Measurements from ENCODE around the gene MYO9B.
"Not testable (repeated sequence)": the region's sequence is repeated elsewhere in the genome, so short reads cannot be mapped to it uniquely, and the experiment has no call there.

MYO9B gene

GRCh38 chr19:17148130-17148529 is 72.6 kb downstream of the MYO9B start:
- DNase-seq (ENCODE audit: low spot score), result no peak

GRCh38 chr19:17149393-17150135 is 74.0 kb downstream of the MYO9B start:
- no peak for DNase-seq (ENCODE audit: low spot score)

GRCh38 chr19:17153996-17154395 is 78.4 kb downstream of the MYO9B start:
- DNase-seq (ENCODE audit: low spot score), result no peak

DNA sequence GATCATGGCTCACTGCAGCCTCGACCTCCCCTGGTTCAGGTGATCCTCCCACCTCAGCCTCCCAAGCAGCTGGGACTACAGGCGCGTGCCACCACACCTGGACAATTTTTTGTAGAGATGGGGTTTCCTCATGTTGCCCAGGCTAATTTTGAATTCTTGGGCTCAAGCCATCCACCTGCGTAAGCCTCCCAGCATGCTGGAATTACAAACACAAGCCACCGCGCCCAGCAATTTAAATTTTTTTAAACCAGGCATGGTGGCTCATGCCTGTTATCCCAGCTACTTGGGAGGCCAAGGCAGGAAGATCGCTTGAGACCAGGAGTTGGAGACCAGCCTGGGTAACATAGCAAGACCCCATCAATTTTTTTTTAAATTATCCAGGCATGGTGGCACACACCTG is 79.7 kb downstream of the MYO9B start:
- no peak for DNase-seq (ENCODE audit: low spot score)

DNA sequence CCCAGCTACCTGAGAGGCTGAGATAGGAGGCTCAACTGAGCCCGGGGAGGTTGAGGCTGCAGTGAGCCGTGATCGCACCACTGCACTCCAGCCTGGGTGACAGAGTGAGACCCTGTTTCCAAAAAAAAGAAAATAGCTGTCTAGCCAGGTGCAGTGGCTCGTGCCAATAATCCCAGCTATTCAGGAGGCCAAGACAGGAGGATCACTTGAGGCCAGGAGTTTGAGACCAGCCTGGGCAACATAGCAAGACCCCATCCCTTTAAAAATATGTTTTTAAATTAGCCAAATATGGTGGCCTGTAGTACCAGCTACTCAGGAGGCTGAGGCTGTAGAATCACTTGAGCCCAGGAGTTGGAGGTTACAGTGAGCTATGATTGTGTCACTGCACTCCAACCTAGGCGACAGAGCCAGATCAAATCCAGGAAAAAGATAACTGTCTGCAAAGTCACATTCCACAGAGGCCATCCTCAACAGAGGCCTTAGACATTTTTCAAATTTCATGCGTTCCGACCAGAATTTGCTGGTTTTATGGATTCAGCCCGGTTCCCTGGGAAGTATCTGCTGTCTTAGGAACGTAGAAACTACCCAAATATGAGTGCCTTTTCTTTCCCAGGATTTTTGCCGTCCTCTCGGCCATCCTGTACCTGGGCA is 80.8 kb downstream of the MYO9B start:
- no peak for DNase-seq (ENCODE audit: low spot score)

GRCh38 chr19:17156947-17157302 is 81.3 kb downstream of the MYO9B start:
- DNase-seq (ENCODE audit: low spot score), result peak; percentile 56

DNA sequence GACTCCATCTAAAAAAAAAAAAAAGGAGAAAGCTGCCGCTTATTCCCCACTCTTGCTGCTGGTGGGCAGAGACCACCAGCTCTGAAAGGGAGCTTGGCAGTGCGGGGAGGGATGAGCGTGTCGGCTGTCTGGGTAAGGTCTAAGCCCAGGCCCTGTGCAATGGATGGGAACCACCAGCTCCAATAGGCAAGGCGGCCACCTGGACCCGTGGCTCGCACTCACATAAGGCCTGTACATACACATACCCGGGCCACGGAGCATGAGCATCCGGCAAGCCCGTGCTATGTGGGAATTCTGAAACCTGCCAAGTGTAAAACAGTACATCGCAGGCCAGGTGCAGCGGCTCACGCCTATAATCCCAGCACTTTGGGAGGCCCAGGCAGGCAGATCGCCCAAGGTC is 83.0 kb downstream of the MYO9B start:
- no peak for DNase-seq (ENCODE audit: low spot score)

GRCh38 chr19:17159466-17160393 is 84.2 kb downstream of the MYO9B start:
- DNase-seq (ENCODE audit: low spot score), result no peak

DNA sequence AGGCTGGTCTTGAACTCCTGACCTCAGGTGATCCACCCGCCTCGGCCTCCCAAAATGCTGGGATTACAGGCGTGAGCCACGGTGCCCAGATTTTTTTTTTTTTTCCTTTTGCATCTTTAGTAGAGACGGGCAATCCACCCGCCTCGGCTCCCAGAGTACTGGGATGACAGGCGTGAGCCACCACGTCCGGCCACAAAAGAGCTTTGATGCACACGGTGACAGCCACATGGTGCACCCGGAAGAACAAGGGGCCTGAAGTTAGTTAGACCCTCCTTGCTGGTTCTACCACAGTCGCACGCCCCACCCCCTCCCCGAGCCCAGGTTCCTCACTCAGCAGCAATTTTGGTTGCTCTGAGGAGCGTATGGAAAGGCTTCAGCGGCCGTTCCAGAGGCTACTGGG is 85.3 kb downstream of the MYO9B start:
- no peak for DNase-seq (ENCODE audit: low spot score)

DNA sequence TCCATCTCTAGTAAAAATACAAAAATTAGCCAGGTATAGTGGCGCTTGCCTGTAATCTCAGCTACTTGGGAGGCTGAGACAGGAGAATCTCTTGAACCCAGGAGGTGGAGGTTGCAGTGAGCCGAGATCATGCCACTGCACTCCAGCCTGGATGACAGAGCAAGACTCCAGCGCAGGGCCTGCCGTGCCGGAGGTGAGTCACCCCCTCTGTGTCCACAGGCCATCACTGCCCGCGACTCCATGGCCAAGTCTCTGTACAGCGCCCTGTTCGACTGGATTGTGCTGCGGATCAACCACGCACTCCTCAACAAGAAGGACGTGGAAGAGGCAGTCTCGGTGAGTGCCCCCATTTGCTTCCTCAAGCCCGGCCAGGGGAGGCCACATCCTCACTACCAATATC is 86.6 kb downstream of the MYO9B start:
- not testable (repeated sequence) for DNase-seq (ENCODE audit: low spot score)

DNA sequence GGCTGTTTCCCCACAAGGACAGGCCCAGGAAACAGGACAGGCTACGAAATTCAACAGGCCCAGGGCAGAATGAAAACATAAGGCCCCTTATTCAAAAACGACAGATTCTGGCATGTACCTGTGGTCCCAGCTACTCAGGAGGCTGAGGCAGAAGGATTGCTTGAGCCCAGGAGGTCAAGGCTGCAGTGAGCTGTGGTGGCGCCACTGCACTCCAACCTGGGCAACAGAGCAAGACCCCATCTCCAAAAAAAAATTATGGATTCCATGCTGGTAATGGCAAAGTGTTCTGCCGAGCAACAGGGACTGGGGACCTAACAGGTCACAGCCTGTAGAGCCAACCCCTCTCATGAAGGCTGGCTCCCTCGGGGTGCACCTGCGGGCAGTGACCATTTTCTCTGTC is 87.0 kb downstream of the MYO9B start:
- DNase-seq (ENCODE audit: low spot score), result no peak

DNA sequence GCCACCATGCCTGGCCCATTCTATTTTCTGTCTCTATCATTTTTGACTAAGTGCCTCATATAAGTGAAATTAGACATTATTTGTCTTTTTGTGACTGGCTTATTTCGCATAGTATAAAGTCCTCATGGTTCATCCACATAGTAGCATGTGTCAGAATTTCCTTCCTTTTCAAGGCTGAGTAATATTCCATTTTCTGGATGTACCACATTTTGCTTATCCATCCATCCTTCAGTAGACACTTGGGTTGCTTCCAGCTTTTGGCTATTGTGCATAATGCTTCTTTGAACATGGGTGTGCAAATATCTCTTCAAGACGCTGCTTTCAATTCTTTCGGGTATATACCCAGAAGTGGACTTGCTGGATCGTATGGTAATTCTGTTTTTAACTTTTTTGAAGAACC is 88.1 kb downstream of the MYO9B start:
- DNase-seq (ENCODE audit: low spot score), result no peak

DNA sequence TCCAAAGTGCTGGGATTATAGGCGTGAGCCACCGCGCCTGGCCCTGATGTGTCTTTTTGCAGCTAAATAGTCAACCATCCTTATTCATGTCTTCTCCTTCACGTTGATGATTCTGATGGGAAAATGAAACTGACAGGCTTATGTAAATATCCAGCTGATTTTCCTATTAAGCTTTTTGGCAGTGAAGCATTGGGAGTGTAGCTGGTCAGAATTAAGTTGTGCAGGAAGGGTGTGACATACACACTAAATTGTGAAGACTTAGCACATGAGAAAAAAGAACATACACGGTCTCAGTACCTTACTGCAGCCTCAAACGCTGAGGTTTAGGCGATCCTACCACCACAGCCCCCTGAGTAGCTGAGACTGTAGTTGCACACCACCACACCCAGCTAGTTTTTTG is 89.1 kb downstream of the MYO9B start:
- DNase-seq (ENCODE audit: low spot score), result no peak

- no peak for DNase-seq (ENCODE audit: low spot score)
Observed at GRCh38 chr19:17165715-17166114, 90.1 kb downstream of the MYO9B start.

- DNase-seq (ENCODE audit: low spot score), result no peak
Observed at GRCh38 chr19:17170538-17171297, 95.1 kb downstream of the MYO9B start.

DNA sequence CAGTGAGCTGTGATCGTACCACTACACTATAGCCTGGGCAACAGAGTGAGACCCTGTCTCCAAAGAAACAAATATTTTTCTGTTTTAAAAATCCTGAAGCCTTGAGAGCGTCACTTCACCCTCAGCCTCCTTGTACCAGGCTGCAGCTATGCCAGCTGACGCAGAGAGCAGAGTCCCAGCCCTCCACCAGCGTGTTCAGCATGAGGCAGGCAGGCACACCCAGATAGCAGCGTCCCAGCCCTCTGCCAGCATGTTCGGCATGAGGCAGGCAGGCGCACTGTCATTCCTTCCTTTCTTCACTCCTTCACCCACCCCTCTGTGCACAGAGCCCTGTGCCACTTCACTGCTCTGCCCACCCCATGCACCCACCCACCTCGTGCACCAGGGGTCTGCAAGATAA is 96.3 kb downstream of the MYO9B start:
- no peak for DNase-seq (ENCODE audit: low spot score)

DNA sequence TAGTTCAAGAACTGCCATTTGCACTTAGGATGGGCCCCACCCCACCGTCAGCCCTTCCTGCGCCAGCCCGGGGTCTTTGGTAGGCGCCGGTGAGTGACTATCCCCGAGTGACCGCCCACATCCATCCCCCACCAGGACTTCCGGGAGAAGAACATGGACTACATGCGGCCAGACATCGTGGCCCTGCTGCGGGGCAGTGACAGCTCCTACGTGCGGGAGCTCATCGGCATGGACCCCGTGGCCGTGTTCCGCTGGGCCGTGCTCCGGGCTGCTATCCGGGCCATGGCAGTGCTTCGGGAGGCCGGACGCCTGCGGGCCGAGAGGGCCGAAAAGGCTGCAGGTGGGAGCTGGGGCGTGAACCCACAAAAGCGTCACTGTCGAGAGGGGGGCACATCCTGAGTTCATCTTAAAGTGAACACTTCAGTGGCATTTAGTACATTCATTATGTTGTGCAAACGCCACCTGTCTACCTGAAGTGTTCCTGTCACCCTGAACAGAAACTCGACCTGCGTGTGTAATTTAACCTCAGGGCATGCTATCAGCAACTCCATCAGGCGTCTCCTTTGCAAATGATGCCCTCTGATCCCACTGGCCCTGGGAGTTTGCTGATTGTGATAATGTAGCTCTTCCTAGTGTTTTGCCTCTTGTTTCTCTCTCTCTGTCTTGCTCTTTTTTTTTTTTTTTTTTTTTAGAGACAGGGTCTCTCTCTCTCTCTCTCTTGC is 97.2 kb downstream of the MYO9B start:
- DNase-seq (ENCODE audit: low spot score), result no peak

DNA sequence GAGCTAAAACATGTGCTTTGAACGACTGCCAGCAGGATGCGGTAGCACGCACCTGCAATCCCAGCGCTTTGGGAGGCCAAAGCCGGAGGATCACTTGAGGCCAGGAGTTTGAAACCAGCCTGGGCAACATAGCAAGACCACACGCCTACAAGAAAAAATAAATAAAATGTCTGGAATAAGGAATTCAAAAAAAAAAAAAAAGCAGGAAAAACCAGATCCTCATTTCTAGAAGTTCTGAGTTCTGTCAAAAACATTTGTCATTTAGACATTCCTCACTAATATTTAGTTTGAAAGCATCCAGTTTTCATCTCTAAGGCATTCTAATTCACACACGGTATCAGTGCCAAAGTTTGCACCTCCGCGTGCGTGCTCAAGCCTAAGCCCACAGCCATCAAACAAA is 102.7 kb downstream of the MYO9B start:
- DNase-seq (ENCODE audit: low spot score), result no peak

DNA sequence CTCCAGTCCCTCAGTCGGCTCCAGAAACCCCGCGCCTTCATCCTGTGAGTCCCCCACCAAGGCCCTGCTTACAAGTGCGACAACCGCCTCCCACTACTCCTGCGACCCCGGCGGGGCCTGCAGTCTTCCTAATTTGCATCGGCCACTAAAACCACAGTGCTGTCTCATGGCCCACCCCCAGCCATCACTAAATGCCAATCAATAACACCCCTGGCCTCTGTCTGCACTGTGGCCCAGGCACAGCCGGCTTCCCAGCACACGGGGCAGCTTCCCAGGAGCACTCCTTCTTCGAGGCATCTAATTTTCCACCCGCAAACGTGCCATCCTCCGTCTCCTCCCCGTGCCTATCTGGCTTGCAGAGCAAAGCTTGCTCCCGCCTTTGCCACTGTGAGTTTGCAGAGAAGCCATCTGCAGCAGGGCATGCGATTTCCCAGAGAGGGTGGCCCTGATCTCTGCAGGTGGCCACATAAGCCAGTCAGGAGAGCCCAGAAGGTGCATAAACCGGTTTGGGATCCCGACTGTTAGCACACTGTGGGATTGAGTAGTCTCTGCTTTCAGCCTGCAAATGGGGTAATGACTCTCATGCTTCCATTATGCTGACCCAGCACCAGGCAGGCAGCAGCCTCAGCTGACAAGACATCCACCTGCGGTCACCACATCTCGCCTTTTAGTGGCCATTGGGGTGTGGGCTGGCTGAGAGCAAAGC is 105.6 kb downstream of the MYO9B start:
- DNase-seq (ENCODE audit: low spot score), result no peak

- DNase-seq (ENCODE audit: low spot score), result no peak
Observed at GRCh38 chr19:17183271-17183761, 107.7 kb downstream of the MYO9B start.
